Stimulated activated CD8-positive, alpha-beta memory T cell treated with anti-CD3 and anti-CD28 coated beads, Interleukin-7, amount 100 ng/mL, for 1 hour (primary cell): ENCODE results near the gene DAO.

Source experiments
- DNase-seq, 2 donors: peaks; one replicate each; pipeline ENCODE4 v3.0.0-alpha.2; 2020; ENCODE audit warnings: low read depth in 2 of 2

The DAO gene

GRCh38 chr12:108918960-108919642, 39.2 kb downstream of the DAO start:
- DNase-seq: no peak

DNA sequence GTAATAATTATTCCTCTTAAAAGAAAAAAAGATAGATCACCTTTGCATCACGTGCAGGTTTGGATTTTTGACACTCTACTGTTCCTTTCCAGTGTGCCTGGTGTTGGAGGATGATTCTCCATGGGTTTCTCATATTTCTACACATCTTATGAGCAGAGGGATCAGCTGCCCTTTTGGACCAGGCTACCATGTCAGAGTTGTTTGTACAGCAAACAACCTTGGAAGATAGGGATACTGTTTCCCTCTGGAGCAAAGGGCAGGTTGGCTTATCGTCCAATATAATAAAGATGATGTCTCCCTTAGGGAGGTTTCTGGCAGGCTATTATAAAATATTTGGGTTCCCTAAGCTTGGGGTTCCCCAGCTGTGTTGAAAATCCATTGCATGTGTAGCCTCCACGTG, 42.1 kb downstream of the DAO start:
- DNase-seq: no peak

DNA sequence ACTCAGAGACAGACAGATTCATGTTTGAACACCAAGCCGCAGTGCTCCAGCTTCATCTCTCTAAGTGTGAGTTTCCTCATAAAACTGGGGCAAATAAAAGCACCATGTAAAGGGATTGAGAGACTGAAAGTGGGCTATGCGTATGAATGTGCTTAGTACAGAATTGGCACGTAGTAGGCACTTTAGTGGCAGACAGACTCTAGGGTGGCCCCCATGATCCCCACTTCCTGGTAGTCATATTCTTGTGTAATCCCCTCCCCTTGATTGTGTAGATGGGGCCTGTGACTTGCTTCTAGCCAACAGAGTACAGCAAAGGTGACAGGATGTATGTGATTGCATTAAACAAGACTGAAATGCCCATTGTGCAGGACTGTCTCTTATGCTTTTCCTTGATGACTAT, 43.0 kb downstream of the DAO start:
- DNase-seq: no peak

- DNase-seq: no peak
These were observed 48.8 kb downstream of the DAO start for GRCh38 chr12:108928695-108929094.

GRCh38 chr12:108930155-108930554, 50.3 kb downstream of the DAO start:
- DNase-seq: no peak

DNA sequence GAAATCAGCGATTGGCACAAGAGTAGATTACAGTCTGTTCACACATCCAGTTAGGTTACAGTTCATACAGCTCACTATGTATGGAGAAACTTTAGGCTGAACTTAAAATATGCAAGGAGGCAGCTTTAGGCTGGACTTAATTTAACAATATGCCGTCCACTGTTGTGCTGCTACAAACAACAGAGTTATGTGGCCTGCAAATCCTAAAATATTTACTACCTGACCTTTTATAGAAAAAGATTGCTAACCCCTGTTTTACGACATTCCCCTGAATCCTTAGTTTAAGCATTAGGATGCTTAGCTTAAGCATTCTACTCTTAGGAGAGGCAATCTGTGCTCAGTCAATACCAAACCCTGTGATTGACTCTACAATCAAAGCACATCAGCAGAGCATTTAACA, 50.9 kb downstream of the DAO start:
- DNase-seq: no peak

DNA sequence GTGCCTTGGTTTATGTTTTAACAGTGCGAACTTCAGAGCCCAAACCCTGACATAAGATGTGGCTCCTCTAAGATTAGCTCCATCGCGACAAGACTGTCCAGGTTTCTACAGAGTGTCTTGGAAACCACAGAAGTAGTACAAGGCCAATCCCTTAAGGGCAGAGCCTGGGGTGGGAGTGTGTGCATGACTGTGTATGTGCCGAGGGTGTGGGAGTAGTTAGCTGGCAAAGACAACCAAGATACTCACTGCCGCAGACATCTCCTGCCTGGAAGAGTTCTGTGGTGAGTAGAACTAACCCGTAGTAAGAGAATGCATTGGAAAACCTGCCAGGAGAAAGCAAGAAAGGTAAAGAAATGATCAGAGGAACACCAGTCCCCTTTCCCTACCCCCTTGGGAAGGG, 54.1 kb downstream of the DAO start:
- DNase-seq: no peak

GRCh38 chr12:108935159-108935763, 55.4 kb downstream of the DAO start:
- no peak for DNase-seq

DNA sequence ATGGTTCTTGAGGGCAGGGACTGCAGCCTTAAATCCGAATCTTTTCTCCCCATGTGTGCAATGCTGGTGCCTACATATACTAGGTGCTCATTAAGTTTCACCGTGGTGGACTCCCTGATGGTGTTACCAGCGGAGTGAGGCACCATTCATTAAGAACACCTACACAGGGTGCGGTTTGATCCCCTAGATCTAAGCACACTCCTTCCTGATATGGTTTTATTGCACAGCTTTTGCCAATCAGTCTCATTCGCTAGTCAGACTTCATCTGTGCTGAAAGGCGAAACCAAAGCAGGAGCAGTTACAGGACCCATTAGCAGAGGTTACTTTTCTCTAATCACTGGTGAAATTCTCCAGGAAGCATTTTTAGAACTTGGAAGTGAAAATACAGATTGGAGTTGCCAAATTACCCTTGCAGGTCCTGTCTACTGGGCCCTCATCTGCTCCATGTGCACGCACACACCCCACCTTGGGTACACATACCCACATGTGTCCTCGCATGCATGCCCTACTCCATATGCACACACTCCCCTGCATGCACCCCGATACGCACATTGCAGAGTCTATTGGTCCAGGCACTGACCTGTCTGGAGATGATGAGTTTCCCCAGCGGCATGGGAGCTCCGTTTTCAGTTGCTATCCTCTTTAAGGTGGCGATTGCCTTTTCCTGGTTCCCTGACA, 58.5 kb downstream of the DAO start:
- DNase-seq: no peak

DNA sequence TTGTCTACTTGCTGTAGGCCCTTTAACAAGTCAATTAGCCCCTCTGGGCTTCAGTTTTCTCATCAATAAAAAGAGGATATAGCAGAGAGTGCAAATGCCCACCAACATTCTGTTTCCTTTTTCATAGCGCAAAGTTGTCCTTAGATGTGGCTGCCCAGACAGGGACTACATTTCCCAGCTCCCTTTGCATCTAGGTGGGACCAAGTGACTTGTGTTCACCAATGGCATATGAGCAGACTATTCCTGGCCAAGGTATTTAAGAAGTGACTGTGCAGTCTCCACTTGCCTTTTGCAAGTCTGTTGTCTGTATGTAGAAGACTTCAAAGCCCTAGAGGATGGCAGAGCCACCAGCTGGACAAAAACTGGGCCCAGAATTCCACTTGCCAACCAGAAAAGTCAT, 59.7 kb downstream of the DAO start:
- no peak for DNase-seq

DNA sequence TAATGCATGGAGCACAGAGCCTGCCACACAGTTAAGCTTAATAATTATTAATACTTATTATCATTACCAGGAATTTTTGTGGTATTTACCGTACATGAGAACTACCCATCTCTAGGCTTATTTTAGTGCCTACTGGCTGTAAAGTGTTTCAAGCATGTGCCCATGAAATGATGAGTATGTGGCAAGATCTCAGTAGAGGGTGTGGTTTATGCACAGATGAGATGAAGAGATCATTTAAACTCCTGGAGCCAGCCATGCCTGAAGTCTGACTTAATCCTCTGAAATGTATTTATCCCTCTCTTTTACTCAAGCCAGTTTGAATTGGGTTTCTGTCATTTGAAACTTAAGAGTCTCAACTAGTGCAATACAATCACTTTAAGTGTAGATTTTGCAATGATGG, 60.2 kb downstream of the DAO start:
- no peak for DNase-seq

GRCh38 chr12:108947097-108947496, 67.2 kb downstream of the DAO start:
- no peak for DNase-seq

GRCh38 chr12:108948367-108948766, 68.5 kb downstream of the DAO start:
- no peak for DNase-seq

- DNase-seq: no peak
These were observed 70.1 kb downstream of the DAO start for GRCh38 chr12:108949976-108950375.
